Measurements from ENCODE around the gene CATSPER2.

DNA sequence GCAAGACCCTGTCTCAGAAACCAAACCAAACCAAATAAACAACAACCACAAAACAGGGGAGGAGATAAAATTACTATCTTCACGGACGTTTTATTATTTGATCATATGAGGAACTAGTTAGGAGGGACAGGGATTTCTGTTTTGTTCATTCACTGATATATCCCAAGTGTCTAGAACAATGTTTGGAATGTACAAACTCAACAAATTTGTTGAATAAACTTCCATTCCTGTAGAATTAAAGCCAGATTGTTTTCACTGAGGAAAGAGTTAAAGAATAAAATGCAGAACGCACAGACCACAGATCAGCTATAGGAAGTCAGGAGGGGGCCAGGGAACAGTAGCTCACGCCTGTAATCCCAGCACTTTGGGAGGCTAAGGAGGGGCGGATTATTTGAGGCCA, 23.5 kb downstream of the CATSPER2 start:
- no peak for TF ChIP-seq CREB1 (IDR thresholded peaks at IDR 0.05; ENCODE audit: low read depth)
- TF ChIP-seq EP300 (IDR thresholded peaks at IDR 0.05; ENCODE audit: borderline replicate concordance): no peak
- no peak for TF ChIP-seq TEAD4 (IDR thresholded peaks at IDR 0.05)
- no peak for TF ChIP-seq EGR1 (IDR thresholded peaks at IDR 0.05)
- TF ChIP-seq YY1 (IDR thresholded peaks at IDR 0.05; ENCODE audit: low read depth): no peak
- no peak for TF ChIP-seq CEBPB (IDR thresholded peaks at IDR 0.05)
- no peak for TF ChIP-seq NFIC (IDR thresholded peaks at IDR 0.05)
